ENCODE measurements around the gene INSYN2A. TPM values are rescaled to one million over a fixed set of nuclear protein-coding genes. Genes with fewer than 3 reads are reported as not detected.

The INSYN2A gene, protein sequence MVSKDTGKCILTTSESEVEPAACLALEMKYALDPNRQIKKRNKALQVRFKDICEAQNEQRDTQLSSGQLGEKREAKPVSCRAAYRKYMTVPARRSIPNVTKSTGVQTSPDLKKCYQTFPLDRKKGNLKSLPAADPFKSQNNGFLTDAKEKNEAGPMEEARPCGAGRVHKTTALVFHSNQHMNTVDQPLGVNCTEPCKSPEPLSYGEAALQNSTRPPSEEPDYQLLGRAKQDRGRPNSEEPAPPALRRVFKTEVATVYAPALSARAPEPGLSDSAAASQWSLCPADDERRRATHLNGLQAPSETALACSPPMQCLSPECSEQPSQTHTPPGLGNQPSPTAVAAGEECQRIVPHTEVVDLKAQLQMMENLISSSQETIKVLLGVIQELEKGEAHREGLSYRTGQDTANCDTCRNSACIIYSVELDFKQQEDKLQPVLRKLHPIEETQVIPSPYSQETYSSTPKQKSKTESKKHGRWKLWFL
- total RNA-seq = not detected in 2 replicates

DNA sequence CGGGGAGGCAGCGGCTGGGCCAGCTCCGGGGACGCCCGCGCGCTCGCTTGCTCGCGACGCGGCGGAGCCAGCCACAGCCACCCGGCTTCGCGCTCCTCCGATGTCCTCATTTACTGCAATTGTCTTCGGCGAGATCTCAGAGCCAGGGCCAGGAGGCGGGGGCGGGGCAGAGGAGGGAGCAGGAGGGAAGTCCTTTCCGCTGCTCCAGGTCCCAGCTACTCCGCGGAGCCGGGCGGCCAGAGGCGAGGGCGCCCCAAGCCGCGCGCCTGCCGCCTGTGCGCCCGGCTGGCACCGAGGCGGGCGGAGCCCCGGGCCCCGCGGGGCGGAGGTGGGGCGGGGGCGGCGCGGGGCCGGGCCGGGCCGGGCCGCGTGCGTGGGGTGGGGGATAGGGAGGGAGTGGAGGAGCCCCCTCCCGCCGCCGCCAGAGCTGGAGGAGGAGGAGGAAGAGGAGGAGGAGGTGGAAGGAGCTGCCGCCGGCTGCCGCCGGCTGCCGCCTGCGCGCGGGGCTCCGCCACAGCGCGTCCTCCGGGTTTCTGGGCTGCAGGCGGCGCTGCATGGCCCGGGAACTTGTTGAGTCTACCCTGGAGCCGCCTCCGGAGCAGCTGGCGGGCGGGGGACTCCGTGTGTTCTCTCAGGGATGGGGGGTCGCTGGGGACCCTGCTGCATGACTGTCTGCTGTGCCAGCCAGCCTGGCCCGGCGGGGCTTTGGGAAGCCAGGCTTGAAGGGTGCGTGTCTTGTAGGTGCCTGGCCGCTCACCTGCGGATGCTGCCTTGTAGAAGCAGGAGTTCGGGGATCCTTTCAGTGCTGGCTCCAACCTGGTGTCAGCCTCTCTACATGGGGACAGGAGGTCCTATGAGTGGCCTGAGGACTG, at the start of gene INSYN2A:
Gene INSYN2A, minus strand, starts transcription at position 310 of the 872 bp plus-strand sequence. CDS start 20,196 bp downstream, outside the sequence.
- no peak for DNase-seq (ENCODE audit: low read depth, low spot score)

DNA sequence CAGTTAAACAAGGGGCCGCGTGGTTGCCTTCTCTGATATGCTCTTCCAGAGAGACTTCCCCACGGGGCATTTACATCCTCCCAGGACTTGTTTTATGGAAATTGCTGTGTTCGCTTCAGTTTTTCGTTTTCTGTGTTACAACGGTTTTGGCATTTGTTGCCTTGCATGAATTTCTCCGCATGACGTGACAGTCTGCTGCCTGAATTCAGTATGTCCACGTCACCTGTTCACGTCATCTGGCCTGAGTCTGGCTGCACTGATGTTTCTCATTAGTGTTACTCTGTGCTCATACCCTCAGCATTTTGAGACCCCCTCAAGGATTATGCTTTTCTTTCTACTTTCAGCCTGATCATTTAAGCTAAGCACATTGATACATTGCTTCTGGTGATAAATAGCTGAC, 49.1 kb upstream of the INSYN2A start:
- no peak for DNase-seq (ENCODE audit: low read depth, low spot score)

DNA sequence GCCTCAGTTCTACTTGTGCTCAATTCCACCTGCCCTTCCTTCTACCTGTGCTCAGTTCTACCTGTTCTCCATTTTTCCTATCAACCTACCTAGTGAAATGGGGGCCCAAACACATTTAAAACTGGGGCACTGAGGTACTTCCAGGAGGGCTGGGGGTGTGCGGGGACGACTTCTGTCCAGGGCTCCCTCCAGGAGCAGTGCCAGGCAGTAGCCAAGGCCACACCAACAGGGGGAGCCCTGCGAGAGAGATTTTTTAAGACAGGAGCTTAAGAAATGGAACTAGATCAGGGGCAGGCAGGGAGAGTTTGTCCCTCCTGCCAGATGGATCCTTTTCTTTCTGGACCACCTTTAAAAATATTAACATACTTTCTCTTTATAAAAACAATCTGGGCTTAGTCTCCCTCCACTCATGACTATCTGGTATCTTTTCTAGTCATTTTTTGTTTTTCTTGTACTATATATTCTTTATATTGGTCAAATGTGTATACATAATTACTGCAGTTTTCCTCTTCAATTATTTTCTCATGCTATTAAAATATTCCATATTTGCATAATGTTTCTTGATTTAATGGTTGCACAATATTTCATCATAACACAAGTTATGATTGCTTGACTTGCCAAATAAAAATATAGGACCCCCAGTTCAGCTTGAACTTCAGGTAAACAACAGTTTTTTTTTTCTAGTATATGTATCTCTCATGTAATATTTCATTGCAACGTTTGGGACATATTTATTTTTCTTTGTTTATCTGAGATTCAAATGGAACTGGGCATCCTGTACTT, 47.3 kb upstream of the INSYN2A start:
- DNase-seq (ENCODE audit: low read depth, low spot score) = peak; percentile 4

DNA sequence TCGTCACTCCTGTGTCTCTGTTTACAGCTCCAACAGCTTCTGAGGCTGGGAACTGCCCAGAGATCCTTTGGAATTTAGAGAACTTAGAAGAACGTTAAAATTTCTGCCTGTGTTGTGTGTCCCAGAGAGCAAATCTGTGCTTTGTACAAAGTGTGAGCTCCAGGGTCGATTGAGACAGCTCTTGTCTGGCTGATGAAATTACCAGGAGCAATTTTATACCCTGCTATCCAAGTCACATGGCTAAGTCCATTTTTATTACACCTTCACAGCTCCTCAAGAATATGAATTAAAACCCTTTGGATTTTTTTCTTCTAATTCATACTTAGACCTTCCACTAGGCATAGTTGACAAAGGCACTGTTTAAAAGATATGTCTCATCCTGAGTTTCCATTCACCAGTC, 46.5 kb upstream of the INSYN2A start:
- no peak for DNase-seq (ENCODE audit: low read depth, low spot score)

DNA sequence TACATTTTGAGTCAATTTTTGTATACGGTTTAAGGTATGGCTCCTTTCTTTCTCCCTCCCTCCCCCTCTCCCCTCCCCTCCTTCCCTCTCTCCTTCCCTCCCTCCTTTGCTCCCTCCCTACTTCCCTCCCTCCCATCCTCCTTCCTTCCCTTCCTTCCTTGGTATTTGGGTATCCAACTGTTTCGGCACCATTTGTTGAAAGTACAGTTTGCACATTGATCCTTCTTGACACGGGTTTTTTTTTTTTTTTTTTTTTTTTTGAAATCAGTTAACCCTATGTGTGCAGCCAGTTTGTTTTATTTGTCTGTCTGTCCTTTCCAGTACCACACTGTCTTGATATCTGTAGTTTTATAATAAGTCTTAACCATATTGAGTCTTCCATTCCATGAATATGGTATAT, 39.9 kb upstream of the INSYN2A start:
- no peak for DNase-seq (ENCODE audit: low read depth, low spot score)

DNA sequence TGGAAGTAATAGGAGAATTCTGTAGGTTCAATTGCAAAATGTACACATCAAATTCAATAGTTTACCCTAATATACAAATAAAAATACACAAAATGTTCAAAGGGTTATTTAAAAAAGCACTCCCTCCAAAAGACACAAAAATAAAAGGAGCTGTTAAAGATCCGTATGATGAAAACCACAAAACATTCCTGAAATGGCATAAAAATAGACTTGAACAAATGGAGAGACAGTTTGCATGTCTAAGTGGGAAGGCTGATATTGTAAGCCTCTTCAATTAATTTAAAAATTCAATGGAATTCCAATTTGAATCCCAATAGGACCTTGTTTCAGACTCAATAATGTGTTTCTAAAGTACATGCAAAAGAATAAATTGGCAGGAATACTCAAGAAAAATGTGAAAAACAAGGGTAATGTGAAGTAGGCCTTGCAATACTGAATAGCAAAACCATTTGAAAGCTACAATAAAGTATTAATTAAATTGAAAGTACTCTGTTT, 38.0 kb upstream of the INSYN2A start:
- DNase-seq (ENCODE audit: low read depth, low spot score) = no peak

DNA sequence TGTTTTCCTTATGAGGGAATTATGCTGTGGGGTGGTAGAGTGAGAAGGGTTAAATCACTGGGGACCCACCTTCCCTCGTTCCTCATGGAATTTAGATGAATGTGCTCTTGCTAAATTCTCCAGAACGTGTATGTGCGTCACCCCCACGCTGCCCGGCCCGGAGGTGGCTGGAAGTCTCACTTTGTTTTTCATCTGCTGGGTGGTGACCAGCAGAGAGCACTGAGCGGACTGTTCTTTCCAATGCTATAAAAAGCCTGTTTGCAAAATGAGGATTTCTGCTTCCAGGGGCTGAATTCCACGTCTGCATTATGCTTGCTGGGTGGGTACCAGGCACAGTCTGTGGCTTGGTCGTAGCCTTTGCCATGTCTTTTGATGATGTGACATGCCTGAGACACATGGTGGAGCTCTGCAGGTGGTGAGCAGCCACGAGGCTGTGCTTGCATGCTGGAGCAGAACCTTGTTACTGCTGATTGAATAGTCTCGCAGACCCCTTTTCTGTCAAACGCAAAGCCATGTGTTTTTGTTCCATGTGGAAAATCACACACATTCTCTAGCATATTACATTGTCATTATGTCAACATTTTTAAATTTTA, 31.9 kb upstream of the INSYN2A start:
- no peak for DNase-seq (ENCODE audit: low read depth, low spot score)

DNA sequence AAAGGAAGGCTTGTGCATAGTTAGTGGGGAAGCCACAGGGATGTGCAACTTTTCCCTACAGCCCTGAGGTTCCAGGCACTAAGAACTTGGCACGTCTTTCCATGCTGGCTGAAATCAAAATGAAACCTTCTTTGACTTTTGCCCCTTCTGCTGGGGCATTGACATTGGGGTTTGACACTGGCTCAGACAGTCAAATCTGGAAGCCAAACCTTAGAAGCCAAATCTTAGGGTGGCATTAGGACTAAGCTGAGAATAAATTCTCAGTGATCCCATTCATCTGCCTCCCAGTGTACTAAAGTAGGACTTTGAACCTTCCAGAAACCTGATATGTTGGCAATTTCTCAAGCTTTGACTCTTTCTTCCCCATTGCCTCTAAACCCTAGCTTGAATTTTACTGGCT, 31.3 kb upstream of the INSYN2A start:
- DNase-seq (ENCODE audit: low read depth, low spot score) = no peak

DNA sequence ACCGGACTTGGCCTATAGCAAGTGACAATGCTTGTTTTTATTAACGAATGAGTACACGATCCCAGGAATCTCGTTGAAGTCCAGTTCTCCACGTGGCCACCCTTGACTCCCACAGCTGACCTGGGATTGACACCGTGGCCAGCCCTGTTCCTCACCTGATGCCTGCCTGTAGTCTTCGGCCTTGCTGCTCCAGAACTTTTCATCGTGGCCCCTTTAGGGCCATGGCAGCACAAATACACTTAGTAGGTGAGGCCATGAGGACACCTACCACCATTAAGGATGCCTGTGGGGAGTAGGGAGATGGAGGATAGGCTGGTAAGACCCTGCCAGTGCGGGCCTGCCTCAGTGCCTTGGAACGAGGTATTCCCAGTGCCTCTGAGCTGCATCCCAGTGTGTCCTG, 30.6 kb upstream of the INSYN2A start:
- DNase-seq (ENCODE audit: low read depth, low spot score) = no peak

DNA sequence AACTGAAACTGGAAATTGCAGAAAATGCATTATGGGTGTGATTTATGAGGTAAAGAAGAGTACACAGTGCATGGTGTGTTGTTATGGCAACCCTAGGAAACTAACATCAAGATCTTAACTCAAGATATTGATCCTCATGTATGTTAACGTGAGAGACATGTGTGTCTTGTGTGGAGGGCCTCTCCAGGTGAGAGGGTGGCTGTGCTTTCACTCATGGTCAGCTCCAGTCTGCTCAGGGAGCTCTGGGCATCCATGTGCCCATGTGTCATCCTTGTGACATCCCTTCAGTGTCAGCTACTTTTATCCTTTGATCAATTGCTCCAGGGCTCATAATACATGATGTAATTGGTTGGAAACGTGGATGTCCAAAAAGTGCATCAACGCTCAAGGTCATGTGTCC, 24.9 kb upstream of the INSYN2A start:
- no peak for DNase-seq (ENCODE audit: low read depth, low spot score)

DNA sequence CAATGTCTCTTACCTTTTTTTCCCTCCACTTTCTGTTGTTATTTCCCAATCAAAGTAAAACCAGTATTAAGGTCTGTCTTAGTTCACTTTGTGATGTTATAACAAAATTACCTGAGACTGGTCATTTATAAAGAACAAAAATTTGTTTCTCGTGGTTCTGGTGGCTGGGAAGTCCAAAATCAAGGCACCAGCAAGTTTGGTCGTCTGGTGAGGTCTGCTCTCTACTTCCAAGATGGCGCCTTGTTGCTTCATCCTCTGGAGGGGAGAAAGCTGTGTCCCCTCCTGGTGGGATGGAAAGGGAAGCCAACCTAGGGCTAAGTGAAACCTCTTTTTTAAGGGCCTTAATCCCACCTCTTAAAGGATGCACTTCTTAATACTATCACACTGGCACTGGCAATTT, 22.3 kb upstream of the INSYN2A start:
- no peak for DNase-seq (ENCODE audit: low read depth, low spot score)

DNA sequence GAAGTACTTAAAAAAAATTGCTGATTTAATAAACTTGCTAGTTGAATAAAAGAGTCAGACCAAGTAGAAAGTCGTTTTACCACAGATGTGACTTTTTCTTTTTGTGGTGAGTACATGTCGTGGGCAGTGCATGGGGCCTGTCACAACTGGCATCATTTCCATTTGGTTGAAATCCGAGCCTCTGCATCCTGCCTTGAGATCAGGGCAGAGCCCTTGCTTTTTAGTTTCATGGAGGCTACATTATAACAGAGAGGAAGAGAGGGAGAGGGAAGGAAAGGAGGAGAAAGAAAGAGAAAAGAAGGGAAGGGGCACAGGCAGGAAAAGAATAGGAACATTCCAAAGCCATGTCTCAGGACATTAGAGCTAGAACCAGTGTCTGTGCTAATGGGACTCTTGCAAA, 20.4 kb upstream of the INSYN2A start:
- no peak for DNase-seq (ENCODE audit: low read depth, low spot score)

DNA sequence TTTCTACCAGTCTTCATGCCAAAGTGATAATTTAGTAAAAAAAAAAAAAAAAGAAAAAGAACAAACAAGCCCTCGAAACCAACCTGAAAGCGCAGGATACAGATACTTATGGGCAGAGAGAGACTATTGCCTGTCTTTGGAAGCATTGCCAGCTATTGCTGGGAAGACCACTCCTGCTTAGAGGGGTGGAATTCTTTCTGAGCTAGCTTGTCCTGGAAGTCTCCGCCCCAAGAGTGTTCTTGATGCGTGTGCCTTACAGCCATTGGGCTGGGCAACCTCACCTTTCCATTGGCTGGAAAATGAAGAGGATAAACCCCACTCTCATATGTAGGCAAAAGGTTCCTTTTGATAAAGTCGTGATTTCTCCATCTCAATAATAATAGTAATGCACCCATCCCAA, 19.9 kb upstream of the INSYN2A start:
- DNase-seq (ENCODE audit: low read depth, low spot score) = no peak

DNA sequence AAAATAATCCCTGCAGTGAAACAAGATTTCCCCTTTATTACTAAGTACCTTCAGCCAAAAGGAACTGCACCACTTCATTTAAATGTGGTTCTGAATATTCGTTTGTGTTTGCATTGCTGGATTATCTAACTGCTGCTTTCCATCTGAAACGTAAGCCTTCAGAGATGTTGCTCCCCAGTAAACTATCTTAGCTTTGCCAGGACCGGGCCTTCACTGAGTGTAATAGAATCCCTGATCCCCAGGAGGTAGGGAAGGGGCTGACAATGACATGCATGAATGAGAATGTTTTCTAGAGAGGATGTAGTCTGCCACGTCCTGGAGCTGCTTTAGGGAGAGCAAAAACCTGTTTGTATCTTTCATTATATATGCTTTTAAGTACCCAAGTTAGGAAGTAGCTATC, 19.5 kb upstream of the INSYN2A start:
- DNase-seq (ENCODE audit: low read depth, low spot score) = no peak

DNA sequence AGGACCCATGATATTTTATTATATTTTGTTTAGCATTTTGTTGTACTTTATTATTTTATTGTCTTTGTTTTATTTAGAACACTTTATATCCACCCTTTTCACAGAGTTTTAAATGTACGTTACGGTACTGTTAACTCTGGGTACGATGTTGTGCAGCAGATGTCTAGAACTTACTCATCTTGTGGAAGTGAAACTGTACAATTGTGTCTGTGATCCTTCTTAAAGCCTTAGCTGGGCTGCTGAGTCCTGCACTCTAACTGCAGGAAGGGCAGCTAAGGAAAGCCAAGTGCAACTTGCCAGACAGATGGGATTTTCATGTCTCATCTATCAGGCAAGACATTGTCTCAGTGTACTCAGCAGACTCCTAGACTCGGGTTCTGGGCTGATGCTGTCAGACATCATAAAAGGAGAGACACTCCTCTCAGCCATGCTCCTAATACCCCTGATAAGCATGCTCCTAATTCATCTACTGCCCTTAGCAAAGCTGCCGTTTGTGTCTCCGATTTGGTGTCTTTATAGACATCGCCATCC, 14.6 kb upstream of the INSYN2A start:
- DNase-seq (ENCODE audit: low read depth, low spot score) = no peak

DNA sequence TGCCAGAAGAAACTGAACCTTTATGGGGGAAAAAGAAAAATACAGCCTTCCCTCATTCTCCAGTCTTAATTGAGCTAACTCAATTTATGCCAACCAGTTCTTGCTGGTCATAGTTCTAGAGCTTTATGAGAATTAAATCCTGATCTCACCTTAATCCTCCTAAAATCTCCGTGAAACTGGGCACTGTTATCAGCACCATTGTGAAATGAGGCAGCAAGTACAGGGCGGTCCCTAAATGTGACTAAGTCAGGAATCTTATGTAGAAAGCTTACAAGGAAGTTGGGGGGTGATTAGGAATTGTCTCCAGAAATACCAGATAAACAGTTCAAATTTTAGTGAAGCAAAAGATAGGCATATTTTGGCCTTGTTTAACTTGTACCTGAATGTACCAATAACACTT, 10.7 kb upstream of the INSYN2A start:
- DNase-seq (ENCODE audit: low read depth, low spot score) = no peak

DNA sequence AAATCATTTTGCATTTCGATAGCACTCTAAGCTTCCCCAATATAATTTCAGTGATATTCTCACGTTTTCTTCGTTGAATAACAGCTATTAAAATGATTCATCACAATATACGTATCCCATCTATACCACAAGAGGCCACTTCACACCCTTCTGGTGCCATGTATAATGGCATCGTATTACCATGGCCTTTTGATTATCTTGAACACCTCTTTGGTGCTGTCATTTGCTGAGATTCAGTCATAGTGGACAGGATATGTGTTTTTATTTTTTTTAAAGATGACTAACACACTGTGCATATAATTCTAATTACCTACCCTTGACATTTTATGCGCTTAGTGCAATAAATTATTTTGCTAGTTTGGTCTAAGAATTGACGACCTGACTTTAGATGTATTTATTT, 6.7 kb upstream of the INSYN2A start:
- no peak for DNase-seq (ENCODE audit: low read depth, low spot score)

DNA sequence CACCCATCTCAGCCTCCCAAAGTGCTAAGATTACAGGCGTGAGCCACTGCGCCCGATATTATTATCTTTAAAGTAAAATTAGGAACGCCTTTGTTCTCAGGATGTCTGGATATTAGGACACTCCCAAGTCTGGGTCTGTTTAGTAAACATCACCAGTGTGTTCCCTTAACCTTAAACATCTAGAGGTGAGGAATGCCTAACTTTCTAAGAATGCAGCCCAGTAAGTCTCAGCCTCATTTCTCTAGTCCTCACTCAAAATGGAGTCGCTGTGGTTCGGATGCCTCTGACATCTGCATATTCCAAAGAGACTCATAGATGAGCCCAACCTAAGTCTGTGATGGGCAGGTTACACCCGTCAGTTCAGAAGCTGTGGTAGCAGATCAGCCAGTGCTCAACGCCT, 4.3 kb upstream of the INSYN2A start:
- no peak for DNase-seq (ENCODE audit: low read depth, low spot score)

DNA sequence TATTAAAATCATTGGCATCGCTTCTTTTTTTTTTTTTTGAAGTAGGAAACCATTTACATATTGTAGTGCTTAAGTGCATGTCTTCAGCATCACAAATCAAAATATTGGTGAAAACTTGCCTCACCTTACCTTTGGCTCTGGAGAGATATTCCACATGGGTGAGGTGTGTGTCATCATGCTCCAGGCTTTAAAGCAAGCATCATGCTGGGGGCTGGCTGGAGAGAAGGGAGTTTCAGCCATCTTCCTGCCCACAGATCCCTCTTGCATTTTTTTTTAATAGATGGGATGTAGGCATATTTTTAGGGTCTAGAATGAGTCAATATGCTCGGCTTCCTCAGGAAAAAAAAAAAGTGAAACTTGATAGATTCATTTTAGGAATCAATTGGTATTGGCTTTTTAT, 2.3 kb upstream of the INSYN2A start:
- no peak for DNase-seq (ENCODE audit: low read depth, low spot score)

DNA sequence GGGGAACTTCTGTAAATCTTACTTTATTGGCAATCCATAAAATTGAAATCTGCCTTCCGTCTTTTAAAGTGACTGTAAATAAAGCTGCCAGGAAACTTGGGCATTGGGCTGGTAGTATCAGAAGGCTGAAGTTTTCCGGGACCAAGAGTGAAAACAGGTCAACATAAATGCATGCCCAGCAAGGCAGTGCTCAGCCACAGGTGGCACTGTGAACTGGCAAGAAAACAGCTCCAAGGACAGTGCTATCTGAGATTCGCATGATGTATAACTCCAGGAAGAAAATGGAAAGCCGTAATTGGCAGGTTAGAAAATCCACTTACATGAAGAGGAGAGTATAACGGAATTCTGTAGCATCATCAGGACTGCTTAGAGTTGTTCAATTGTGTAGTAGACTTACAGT, 1.9 kb upstream of the INSYN2A start:
- no peak for DNase-seq (ENCODE audit: low read depth, low spot score)

DNA sequence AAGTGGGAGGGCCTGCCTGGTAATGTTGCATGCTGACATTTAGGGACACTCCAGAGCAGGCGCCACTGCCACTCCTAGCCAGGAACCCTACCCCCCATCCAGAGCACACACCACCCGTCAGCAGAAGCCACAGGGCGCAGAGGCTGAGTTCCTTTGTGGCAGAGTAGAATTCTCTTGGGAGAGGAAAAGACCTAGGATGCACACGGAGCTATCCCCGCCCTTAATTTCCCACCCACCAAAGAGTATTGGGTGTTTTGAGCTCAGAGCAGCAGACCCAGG, 702 bp upstream of the INSYN2A start:
- no peak for DNase-seq (ENCODE audit: low read depth, low spot score)
